Activated naive CD8-positive, alpha-beta T cell treated with anti-CD3 and anti-CD28 coated beads, Interleukin-2, amount 50 U/mL, for 24 hours (primary cell): ENCODE results near the gene NHLRC4.
A peak's percentile ranks its signal among the peaks of the same experiment; 100 is the strongest.

Experiments used
- ATAC-seq: fragments of 150-1000 bp; cut with Tn5 transposase; one replicate; pipeline ENCODE4 v1.10.0; 2021
- DNase-seq: peaks from one replicate; pipeline ENCODE4 v3.0.0; 2021
- H3K27ac Mint-ChIP-seq: one replicate; pipeline ENCODE4 v1.8.0; 2021; ENCODE audit warnings: mild to moderate bottlenecking, mixed read lengths
- H3K27me3 Mint-ChIP-seq: one replicate; pipeline ENCODE4 v1.8.0; 2021; ENCODE audit warnings: mixed read lengths
- H3K36me3 Mint-ChIP-seq: one replicate; pipeline ENCODE4 v1.8.0; 2021; ENCODE audit warnings: low read depth, mixed read lengths
- H3K4me1 Mint-ChIP-seq: one replicate; pipeline ENCODE4 v1.8.0; 2021; ENCODE audit warnings: mixed read lengths
- H3K4me3 Mint-ChIP-seq: one replicate; pipeline ENCODE4 v1.8.0; 2021; ENCODE audit warnings: mild to moderate bottlenecking, moderate library complexity, mixed read lengths
- H3K9me3 Mint-ChIP-seq: one replicate; pipeline ENCODE4 v1.8.0; 2021; ENCODE audit warnings: mixed read lengths

The NHLRC4 gene

GRCh38 chr16:527015-527903 lies 39.5 kb upstream of the NHLRC4 start, which contains the start of gene CAPN15:
CAPN15 (plus strand) TSS chr16:527712; CDS start chr16:546839, 19,127 bp downstream.
- Mint-ChIP-seq H3K27me3 (no peaks in the 10 kb centered on the region), H3K27ac (peak within 1 kb of the TSS; percentile 99), H3K9me3 (no peaks in the 10 kb centered on the region), H3K4me3 (peak within 1 kb of the TSS; percentile 90), H3K36me3 (peaks cover 11% of the 10 kb centered on the region), H3K4me1 (peaks cover 48% of the 10 kb centered on the region)
- ATAC-seq (peak; percentile 73), DNase-seq (peak; percentile 87)

GRCh38 chr16:528111-529011 lies 38.4 kb upstream of the NHLRC4 start:
- peak overlapping the region; percentile 91 for H3K27ac Mint-ChIP-seq
- H3K27me3 Mint-ChIP-seq: no peaks in the 10 kb centered on the region
- DNase-seq (peak; percentile 49), ATAC-seq (peak; percentile 11)
- no peaks in the 10 kb centered on the region for H3K9me3 Mint-ChIP-seq
- H3K36me3 Mint-ChIP-seq: peaks cover 11% of the 10 kb centered on the region
- H3K4me1 Mint-ChIP-seq: peaks cover 44% of the 10 kb centered on the region
- peak overlapping the region; percentile 90 for H3K4me3 Mint-ChIP-seq

GRCh38 chr16:529012-529575 lies 37.7 kb upstream of the NHLRC4 start:
- no peak for ATAC-seq

GRCh38 chr16:530111-530817 lies 36.5 kb upstream of the NHLRC4 start:
- Mint-ChIP-seq H3K4me3 (peak overlapping the region; percentile 90), H3K4me1 (peaks cover 28% of the 10 kb centered on the region), H3K27ac (no peak overlapping the region), H3K9me3 (no peaks in the 10 kb centered on the region), H3K36me3 (peaks cover 10% of the 10 kb centered on the region), H3K27me3 (no peaks in the 10 kb centered on the region)
- no peak for DNase-seq
- no peak for ATAC-seq

More at GRCh38 chr16:529012-529575, 37.7 kb upstream of the NHLRC4 start:
- H3K27ac Mint-ChIP-seq: peak overlapping the region; percentile 91
- no peak for DNase-seq
- H3K4me3 Mint-ChIP-seq: peak overlapping the region; percentile 90
- peaks cover 40% of the 10 kb centered on the region for H3K4me1 Mint-ChIP-seq
- H3K36me3 Mint-ChIP-seq: peaks cover 11% of the 10 kb centered on the region
- H3K9me3 Mint-ChIP-seq: no peaks in the 10 kb centered on the region
- no peaks in the 10 kb centered on the region for H3K27me3 Mint-ChIP-seq

GRCh38 chr16:531494-532125 lies 35.2 kb upstream of the NHLRC4 start:
- DNase-seq (no peak), ATAC-seq (no peak)
- no peak overlapping the region for H3K4me3 Mint-ChIP-seq
- H3K9me3 Mint-ChIP-seq: no peaks in the 10 kb centered on the region
- peaks cover 19% of the 10 kb centered on the region for H3K4me1 Mint-ChIP-seq
- peaks cover 7% of the 10 kb centered on the region for H3K36me3 Mint-ChIP-seq
- H3K27me3 Mint-ChIP-seq: no peaks in the 10 kb centered on the region
- H3K27ac Mint-ChIP-seq: no peak overlapping the region

- DNase-seq: no peak
- no peak overlapping the region for H3K27ac Mint-ChIP-seq
- H3K9me3 Mint-ChIP-seq: no peaks in the 10 kb centered on the region
- peaks cover 18% of the 10 kb centered on the region for H3K4me1 Mint-ChIP-seq
- no peak for ATAC-seq
- peaks cover 8% of the 10 kb centered on the region for H3K36me3 Mint-ChIP-seq
- no peak overlapping the region for H3K4me3 Mint-ChIP-seq
- H3K27me3 Mint-ChIP-seq: no peaks in the 10 kb centered on the region
These were observed 33.2 kb upstream of the NHLRC4 start for GRCh38 chr16:533391-534123.

GRCh38 chr16:534135-534534 lies 32.7 kb upstream of the NHLRC4 start:
- peaks cover 7% of the 10 kb centered on the region for H3K36me3 Mint-ChIP-seq
- ATAC-seq (no peak), DNase-seq (no peak)
- no peaks in the 10 kb centered on the region for H3K27me3 Mint-ChIP-seq
- no peaks in the 10 kb centered on the region for H3K9me3 Mint-ChIP-seq
- H3K27ac Mint-ChIP-seq: no peak overlapping the region
- H3K4me3 Mint-ChIP-seq: no peak overlapping the region
- H3K4me1 Mint-ChIP-seq: peaks cover 12% of the 10 kb centered on the region

- no peak overlapping the region for H3K27ac Mint-ChIP-seq
- no peak for ATAC-seq
These were observed 31.9 kb upstream of the NHLRC4 start for GRCh38 chr16:534856-535445.

GRCh38 chr16:535446-536405 lies 31.1 kb upstream of the NHLRC4 start:
- no peak for DNase-seq
- Mint-ChIP-seq H3K27me3 (no peaks in the 10 kb centered on the region), H3K4me1 (peaks cover 2% of the 10 kb centered on the region), H3K36me3 (peaks cover 7% of the 10 kb centered on the region), H3K4me3 (no peak overlapping the region), H3K9me3 (no peaks in the 10 kb centered on the region), H3K27ac (no peak overlapping the region)
- peak; percentile 34 for ATAC-seq

More at GRCh38 chr16:534856-535445, 31.9 kb upstream of the NHLRC4 start:
- H3K27me3 Mint-ChIP-seq: no peaks in the 10 kb centered on the region
- H3K4me1 Mint-ChIP-seq: peaks cover 7% of the 10 kb centered on the region
- peaks cover 7% of the 10 kb centered on the region for H3K36me3 Mint-ChIP-seq
- H3K9me3 Mint-ChIP-seq: no peaks in the 10 kb centered on the region
- no peak overlapping the region for H3K4me3 Mint-ChIP-seq
- DNase-seq: no peak

GRCh38 chr16:536746-537145 lies 30.1 kb upstream of the NHLRC4 start:
- H3K9me3 Mint-ChIP-seq: no peaks in the 10 kb centered on the region
- no peaks in the 10 kb centered on the region for H3K4me1 Mint-ChIP-seq
- DNase-seq (no peak), ATAC-seq (no peak)
- H3K27ac Mint-ChIP-seq: no peak overlapping the region
- H3K36me3 Mint-ChIP-seq: peaks cover 7% of the 10 kb centered on the region
- no peak overlapping the region for H3K4me3 Mint-ChIP-seq
- H3K27me3 Mint-ChIP-seq: no peaks in the 10 kb centered on the region

- H3K27ac Mint-ChIP-seq: no peak overlapping the region
- H3K4me1 Mint-ChIP-seq: peaks cover 2% of the 10 kb centered on the region
- H3K36me3 Mint-ChIP-seq: peaks cover 7% of the 10 kb centered on the region
- no peaks in the 10 kb centered on the region for H3K9me3 Mint-ChIP-seq
- no peak for DNase-seq
- H3K27me3 Mint-ChIP-seq: no peaks in the 10 kb centered on the region
- ATAC-seq: no peak
- H3K4me3 Mint-ChIP-seq: no peak overlapping the region
These were observed 29.1 kb upstream of the NHLRC4 start for GRCh38 chr16:537415-538335.
